HPDE6-E6E7 (cell line): ENCODE results near the gene RPLP2.

Experiments
- DNase-seq: peaks from one replicate; pipeline ENCODE4 v3.0.0; 2011; ENCODE audit warnings: missing footprints; ENCODE audit errors: extremely low spot score

Gene RPLP2

GRCh38 chr11:836274-836673 is 26.5 kb downstream of the RPLP2 start:
- DNase-seq = no peak

- DNase-seq = no peak
Observed at GRCh38 chr11:836700-837099, 26.9 kb downstream of the RPLP2 start.

GRCh38 chr11:837189-837989 is 27.6 kb downstream of the RPLP2 start:
- no peak for DNase-seq

GRCh38 chr11:837990-838307 is 28.2 kb downstream of the RPLP2 start:
- DNase-seq = no peak

GRCh38 chr11:838441-839279 is 28.9 kb downstream of the RPLP2 start:
- no peak for DNase-seq

GRCh38 chr11:839280-839623 is 29.5 kb downstream of the RPLP2 start:
- no peak for DNase-seq

GRCh38 chr11:839875-840617 is 30.3 kb downstream of the RPLP2 start:
- no peak for DNase-seq

- DNase-seq = no peak
Observed at GRCh38 chr11:841981-842369, 32.2 kb downstream of the RPLP2 start.

- no peak for DNase-seq
Observed at GRCh38 chr11:842370-843002, 32.7 kb downstream of the RPLP2 start, which contains the start of the genes POLR2L and TSPAN4. POLR2L (minus strand) TSS chr11:842529; CDS start chr11:842508, 21 bp downstream. TSPAN4 (plus strand) TSS chr11:842852; CDS start chr11:850305, 7,453 bp downstream.

- DNase-seq = no peak
Observed at GRCh38 chr11:843086-843734, 33.4 kb downstream of the RPLP2 start.

GRCh38 chr11:843818-844692 is 34.3 kb downstream of the RPLP2 start:
- no peak for DNase-seq

- DNase-seq = no peak
Observed at GRCh38 chr11:844693-845644, 35.2 kb downstream of the RPLP2 start.

GRCh38 chr11:845872-846495 is 36.2 kb downstream of the RPLP2 start:
- no peak for DNase-seq

GRCh38 chr11:846496-847098 is 36.8 kb downstream of the RPLP2 start:
- no peak for DNase-seq

GRCh38 chr11:847876-848275 is 38.1 kb downstream of the RPLP2 start:
- no peak for DNase-seq

- DNase-seq = no peak
Observed at GRCh38 chr11:848380-848931, 38.7 kb downstream of the RPLP2 start.

GRCh38 chr11:849104-849824 is 39.5 kb downstream of the RPLP2 start:
- no peak for DNase-seq
